GM23338 (cell line): ENCODE data around the gene PLEKHA8. TPM values are rescaled to one million over a fixed set of nuclear protein-coding genes. Genes with fewer than 3 reads are reported as not detected.

Experiments used
- ATAC-seq: fragments of 200-7000 bp; cut with Tn5 transposase; 3 replicates; pipeline ENCODE4 v1.9.1; 2020
- DNase-seq: peaks from one replicate; pipeline ENCODE4 v3.0.0-alpha.2; 2015; ENCODE audit warnings: low spot score
- H2AFZ ChIP-seq: fragments of 200-600 bp; sonication (generic); 2 replicates; pipeline ENCODE4 v1.8.0; 2016; ENCODE audit warnings: antibody characterized with exemption, mild to moderate bottlenecking, moderate library complexity
- H3F3A ChIP-seq: fragments of 200-600 bp; sonication (generic); replicated peaks from 2 replicates; pipeline ENCODE4 v1.8.0; 2017; ENCODE audit warnings: antibody characterized with exemption, mixed run types, low read depth
- H3K27ac ChIP-seq: fragments of 200-600 bp; sonication (generic); 2 replicates; pipeline ENCODE4 v1.6.1; 2016; ENCODE audit warnings: low read depth
- H3K27me3 ChIP-seq: fragments of 200-600 bp; sonication (generic); 2 replicates; pipeline ENCODE4 v1.8.0; 2016; ENCODE audit warnings: mild to moderate bottlenecking, mixed run types, moderate library complexity; ENCODE audit not compliant: insufficient read depth
- H3K36me3 ChIP-seq: fragments of 200-600 bp; sonication (generic); 2 replicates; pipeline ENCODE4 v1.8.0; 2016; ENCODE audit warnings: mild to moderate bottlenecking; ENCODE audit not compliant: insufficient read depth
- H3K4me1 ChIP-seq: fragments of 200-600 bp; sonication (generic); 2 replicates; pipeline ENCODE4 v1.8.0; 2016; ENCODE audit warnings: mild to moderate bottlenecking, moderate library complexity; ENCODE audit not compliant: insufficient read depth
- H3K4me2 ChIP-seq: fragments of 200-600 bp; sonication (generic); 2 replicates; pipeline ENCODE4 v1.7.1; 2017; ENCODE audit warnings: mixed run types
- H3K4me3 ChIP-seq: fragments of 200-600 bp; sonication (generic); 2 replicates; pipeline ENCODE4 v1.6.1; 2016; ENCODE audit warnings: mixed run types
- H3K79me2 ChIP-seq: fragments of 200-600 bp; sonication (generic); replicated peaks from 2 replicates; pipeline ENCODE4 v1.8.0; 2017; ENCODE audit warnings: mild to moderate bottlenecking; ENCODE audit not compliant: insufficient read depth
- H3K9me2 ChIP-seq: fragments of 200-600 bp; sonication (generic); 2 replicates; pipeline ENCODE4 v1.8.0; 2017; ENCODE audit not compliant: insufficient read depth
- H4K20me1 ChIP-seq: fragments of 200-600 bp; sonication (generic); replicated peaks from 2 replicates; pipeline ENCODE4 v1.8.0; 2017; ENCODE audit warnings: mild to moderate bottlenecking; ENCODE audit not compliant: insufficient read depth
- H3K27ac Mint-ChIP-seq: 2 replicates; pipeline ENCODE4 v1.8.0; 2020; ENCODE audit warnings: inconsistent platforms, mild to moderate bottlenecking, moderate library complexity, mixed read lengths
- H3K27me3 Mint-ChIP-seq: 3 replicates; pipeline ENCODE4 v1.8.0; 2022; ENCODE audit warnings: low read depth, mild to moderate bottlenecking, moderate library complexity, mixed read lengths, inconsistent platforms; ENCODE audit not compliant: insufficient read depth, poor library complexity
- H3K36me3 Mint-ChIP-seq: 3 replicates; pipeline ENCODE4 v1.8.0; 2021; ENCODE audit warnings: low read depth, mild to moderate bottlenecking, inconsistent platforms, moderate library complexity, mixed read lengths
- H3K4me1 Mint-ChIP-seq: 3 replicates; pipeline ENCODE4 v1.8.0; 2020; ENCODE audit warnings: mild to moderate bottlenecking, inconsistent platforms, mixed read lengths
- H3K4me3 Mint-ChIP-seq: 3 replicates; pipeline ENCODE4 v1.8.0; 2021; ENCODE audit warnings: moderate library complexity, mild to moderate bottlenecking, inconsistent platforms, mixed read lengths
- H3K9me3 Mint-ChIP-seq: 3 replicates; pipeline ENCODE4 v1.8.0; 2020; ENCODE audit warnings: moderate library complexity, mild to moderate bottlenecking, inconsistent platforms, mixed read lengths
- EZH2 ChIP-seq: fragments of 200-600 bp; sonication (generic); IDR thresholded peaks from one replicate; pipeline ENCODE4 v1.8.0; 2017; ENCODE audit warnings: antibody characterized with exemption, mild to moderate bottlenecking, low read depth; ENCODE audit not compliant: unreplicated experiment
- EZH2phosphoT487 ChIP-seq: fragments of 200-600 bp; sonication (generic); IDR thresholded peaks from one replicate; pipeline ENCODE4 v1.8.1; 2018; ENCODE audit warnings: antibody characterized with exemption; ENCODE audit not compliant: unreplicated experiment
- JUNB ChIP-seq: IDR thresholded peaks from one replicate; pipeline ENCODE4 v1.6.1; 2016; ENCODE audit warnings: antibody characterized with exemption; ENCODE audit not compliant: unreplicated experiment
- NANOG ChIP-seq: IDR thresholded peaks from 2 replicates; pipeline ENCODE4 v1.6.1; 2016; ENCODE audit warnings: antibody characterized with exemption, borderline replicate concordance
- REST ChIP-seq: IDR thresholded peaks from one replicate; pipeline ENCODE4 v1.6.1; 2018; ENCODE audit warnings: antibody characterized with exemption; ENCODE audit not compliant: unreplicated experiment
- ZNF114 ChIP-seq: fragments of 250-450 bp; sonication (Bioruptor Pico); IDR thresholded peaks from 2 replicates; pipeline ENCODE4 v1.5.0; 2020; ENCODE audit warnings: mild to moderate bottlenecking, moderate library complexity
- ZNF331 ChIP-seq: fragments of 250-450 bp; sonication (Bioruptor Pico); IDR thresholded peaks from 2 replicates; pipeline ENCODE4 v1.5.0; 2020; ENCODE audit warnings: low read depth, mild to moderate bottlenecking, moderate library complexity
- ZNF462 ChIP-seq: fragments of 250-450 bp; sonication (Bioruptor Pico); IDR thresholded peaks from 2 replicates; pipeline ENCODE4 v1.5.0; 2020; ENCODE audit warnings: mild to moderate bottlenecking, moderate library complexity
- polyA plus RNA-seq: library from polyadenylated mRNA; unstranded; fragments of >200 nt; fragmentation: Nextera tagmentation; extraction: Ambion mirVana; gene quantifications from 2 replicates; pipeline ENCODE4 v1.2.1, GENCODE V29; 2016
- total RNA-seq: library from RNA; depleted of rRNA; stranded (reverse); fragments of >200 nt; shearing (Covaris generic); gene quantifications from 2 replicates; pipeline ENCODE4 v1.2.3, GENCODE V29; 2014

The PLEKHA8 gene
- total and polyA plus RNA-seq, 2 experiments from 2014 or later = 11.6 to 44.9 TPM

- no peak for ATAC-seq
- Mint-ChIP-seq H3K4me1 (no peaks in the 10 kb centered on the region), H3K36me3 (no peaks in the 10 kb centered on the region), H3K27me3 (no peaks in the 10 kb centered on the region), H3K9me3 (no peaks in the 10 kb centered on the region), H3K27ac (no peak overlapping the region), H3K4me3 (no peak overlapping the region)
- Histone ChIP-seq H3K4me3 (no peak overlapping the region), H2AFZ (no peak overlapping the region), H3K27me3 (no peaks in the 10 kb centered on the region), H3K27ac (no peak overlapping the region), H4K20me1 (peaks cover 7% of the 10 kb centered on the region; the same call in 1 of the 2 replicates), H3K36me3 (no peaks in the 10 kb centered on the region), H3K4me2 (no peak overlapping the region), H3K9me2 (no peaks in the 10 kb centered on the region), H3F3A (no peaks in the 10 kb centered on the region), H3K79me2 (no peaks in the 10 kb centered on the region; the same call in 1 of the 2 replicates), H3K4me1 (0 out of 2 replicates have a peak, but pooled peaks cover 4% of the 10 kb centered on the region)
- TF ChIP-seq REST (no peak), NANOG (no peak), EZH2 (no peak), EZH2phosphoT487 (no peak), ZNF114 (CRISPR knock-in tag) (no peak), ZNF331 (no peak)
- no peak for DNase-seq
Observed at GRCh38 chr7:30148426-30148825, 120.2 kb downstream of the PLEKHA8 start.

- Histone ChIP-seq H3K4me1 (0 out of 2 replicates have a peak, but pooled peaks cover 2% of the 10 kb centered on the region), H3K27ac (no peak overlapping the region), H3K36me3 (no peaks in the 10 kb centered on the region), H3K27me3 (no peaks in the 10 kb centered on the region), H3K79me2 (no peaks in the 10 kb centered on the region), H3K4me2 (no peak overlapping the region), H2AFZ (no peak overlapping the region), H3K9me2 (no peaks in the 10 kb centered on the region), H3K4me3 (no peak overlapping the region), H4K20me1 (peaks cover 7% of the 10 kb centered on the region; the same call in 1 of the 2 replicates), H3F3A (no peaks in the 10 kb centered on the region)
- ATAC-seq = peak; percentile 78
- Mint-ChIP-seq H3K4me1 (no peaks in the 10 kb centered on the region), H3K36me3 (no peaks in the 10 kb centered on the region), H3K27me3 (no peaks in the 10 kb centered on the region), H3K4me3 (no peak overlapping the region), H3K9me3 (no peaks in the 10 kb centered on the region), H3K27ac (no peak overlapping the region)
- DNase-seq = peak; percentile 27
- TF ChIP-seq ZNF114 (CRISPR knock-in tag) = no peak
- no peak for TF ChIP-seq ZNF462 (CRISPR knock-in tag)
- no peak for TF ChIP-seq JUNB
- TF ChIP-seq EZH2phosphoT487 = no peak
- no peak for TF ChIP-seq REST
Observed at GRCh38 chr7:30148951-30149459, 120.8 kb downstream of the PLEKHA8 start.
